K562 (cell line): ENCODE results near the gene LTBP4. TPM values are rescaled to one million over a fixed set of nuclear protein-coding genes. Genes with fewer than 3 reads are reported as not detected.

ENCODE experiments used
- CBX8 ChIP-seq: fragments of 200-600 bp; sonication (generic); IDR thresholded peaks from 2 replicates; pipeline ENCODE4 v1.6.1; 2012; ENCODE audit warnings: borderline replicate concordance, mixed run types, low read depth, mild to moderate bottlenecking, moderate library complexity, mixed read lengths, low read length, control low read depth, inconsistent platforms; ENCODE audit not compliant: poor library complexity, severe bottlenecking; ENCODE audit errors: extremely low read depth
- CREB5 ChIP-seq: fragments of 250-450 bp; sonication (Bioruptor Pico); IDR thresholded peaks from 2 replicates; pipeline ENCODE4 v1.5.0; 2020; ENCODE audit warnings: mild to moderate bottlenecking
- PHF21A ChIP-seq: fragments of 450-650 bp; IDR thresholded peaks from 2 replicates; pipeline ENCODE4 v1.6.1; 2017; ENCODE audit warnings: low read depth, borderline replicate concordance
- STAT6 ChIP-seq: sonication (generic); formaldehyde crosslinking; IDR thresholded peaks from 2 replicates; pipeline ENCODE4 v1.8.1; 2023; ENCODE audit warnings: mild to moderate bottlenecking, missing genetic modification reagents
- TFAP4 ChIP-seq: sonication (generic); formaldehyde crosslinking; IDR thresholded peaks from 2 replicates; pipeline ENCODE4 v1.8.0; 2022; ENCODE audit warnings: missing genetic modification reagents, mild to moderate bottlenecking, moderate library complexity, borderline replicate concordance
- ZBTB40 ChIP-seq, 2 experiments: fragments of 450-650 bp in 1 of 2; sonication (generic) in 1 of 2; formaldehyde crosslinking in 1 of 2; IDR thresholded peaks; 2 replicates each; pipeline versions ENCODE4 v1.7.1 to v1.9.0; 2016 to 2022; ENCODE audit warnings: inconsistent platforms in 1 of 2, mild to moderate bottlenecking in 1 of 2, missing genetic modification reagents in 1 of 2
- ZNF121 ChIP-seq: sonication (generic); formaldehyde crosslinking; conservative IDR thresholded peaks from 2 replicates; pipeline ENCODE4 v1.8.0; 2022; ENCODE audit warnings: missing genetic modification reagents
- ZNF324 ChIP-seq: fragments of 250-450 bp; sonication (Bioruptor Pico); IDR thresholded peaks from 2 replicates; pipeline ENCODE4 v1.4.0; 2020; ENCODE audit warnings: mild to moderate bottlenecking
- polyA plus RNA-seq, 8 experiments: library from polyadenylated mRNA; depleted of rRNA in 4 of 8; stranded (reverse) in 5 of 8; unstranded in 3 of 8; fragments of >200 nt; fragmentation: Nextera tagmentation in 2 of 8; fragmentation: Illumina TruSeq in 1 of 8; extraction: Ambion mirVana in 2 of 8; extraction: Trizol in 1 of 8; gene quantifications; 2 replicates each; pipeline versions ENCODE4 v1.2.1 to v1.2.3, GENCODE V29; 2011 to 2014; ENCODE audit warnings: inconsistent platforms in 1 of 8, missing spikeins in 1 of 8
- total RNA-seq, 7 experiments: library from RNA; depleted of rRNA in 6 of 7; stranded (reverse); fragments of >200 nt in 6 of 7; fragmentation: Illumina TruSeq in 2 of 7; extraction: Trizol in 2 of 7; gene quantifications; 2 replicates each; pipeline versions ENCODE4 v1.2.1 to v1.2.3, GENCODE V29; 2011 to 2021; ENCODE audit warnings: low replicate concordance in 1 of 7

The LTBP4 gene
- total and polyA plus RNA-seq, 9 of the 15 experiments (the other 6 are each of a cell fraction or from before 2014, with no cell fraction given): 0.35 to 160 (median 31.6) TPM

GRCh38 chr19:40613690-40614621, 12.8 kb downstream of the LTBP4 start (continued):
- no peak for TF ChIP-seq ZNF324 (CRISPR knock-in tag)
- TF ChIP-seq ZNF121: no peak
- TF ChIP-seq CBX8: no peak
- TF ChIP-seq PHF21A: 0 out of 2 replicates have a peak, but pooled peaks have one; percentile 48
- TF ChIP-seq CREB5 (CRISPR knock-in tag): no peak
- TF ChIP-seq TFAP4 (CRISPR knock-in tag): no peak
- TF ChIP-seq ZBTB40 (IDR thresholded peaks at IDR 0.05): peak; percentile 48
- no peak for TF ChIP-seq ZBTB40 (CRISPR knock-in tag; IDR thresholded peaks at IDR 0.05)
- TF ChIP-seq STAT6: no peak
